Stimulated activated memory B cell treated with anti-CD40 and anti-IgM and Interleukin-4, amounts not matched to agents 10 μg/mL and 1 μg/mL and 100 μg/mL, for 72 hours (primary cell): ENCODE measurements around the gene CDC45.
"Not testable (repeated sequence)": the region's sequence is repeated elsewhere in the genome, so short reads cannot be mapped to it uniquely, and the experiment has no call there.

Experiments
- ATAC-seq: fragments of 150-1000 bp; cut with Tn5 transposase; 2 replicates; pipeline ENCODE4 v1.10.0; 2021
- H3K27ac Mint-ChIP-seq: one replicate; pipeline ENCODE4 v1.8.0; 2022; ENCODE audit warnings: mild to moderate bottlenecking, mixed read lengths
- H3K27me3 Mint-ChIP-seq: one replicate; pipeline ENCODE4 v1.8.0; 2022; ENCODE audit warnings: mixed read lengths
- H3K36me3 Mint-ChIP-seq: one replicate; pipeline ENCODE4 v1.8.0; 2022; ENCODE audit warnings: mixed read lengths
- H3K4me1 Mint-ChIP-seq: one replicate; pipeline ENCODE4 v1.8.0; 2022; ENCODE audit warnings: mixed read lengths
- H3K4me3 Mint-ChIP-seq: one replicate; pipeline ENCODE4 v1.8.0; 2022; ENCODE audit warnings: mild to moderate bottlenecking, moderate library complexity, mixed read lengths
- H3K9me3 Mint-ChIP-seq: one replicate; pipeline ENCODE4 v1.8.0; 2022; ENCODE audit warnings: mixed read lengths

CDC45 gene

DNA sequence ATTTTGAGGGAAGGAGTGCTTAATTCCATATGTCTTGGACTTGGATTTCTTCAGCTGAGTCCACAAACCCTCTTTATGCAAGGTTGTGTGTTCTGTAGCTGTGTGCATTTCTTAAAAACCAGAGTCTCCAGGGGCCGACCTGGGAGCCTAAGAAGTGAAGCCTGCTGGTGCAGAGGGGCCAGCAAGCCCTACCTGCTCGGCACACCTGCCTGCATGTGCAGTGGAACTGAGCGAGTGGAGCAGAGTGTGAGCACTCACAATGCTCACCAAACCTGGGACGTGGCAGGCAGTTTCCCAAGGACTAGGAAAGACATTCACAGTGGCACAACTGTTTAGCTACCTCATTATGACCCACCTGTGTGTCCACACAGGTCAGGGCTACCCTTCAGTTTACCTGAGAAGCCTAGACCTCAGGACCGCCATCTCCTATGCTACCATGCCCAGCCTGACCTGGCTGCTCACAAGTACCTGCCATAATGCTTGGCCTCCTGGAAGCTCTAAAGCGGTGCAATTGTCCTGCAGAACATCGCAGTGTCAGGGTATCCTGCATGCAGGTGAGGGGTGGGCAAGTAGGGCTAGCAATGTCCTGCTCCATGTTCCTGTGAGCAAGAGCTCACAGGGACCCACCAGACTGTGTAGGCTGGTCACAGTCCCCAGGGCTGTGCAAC is 36.0 kb upstream of the CDC45 start:
- peaks cover 53% of the 10 kb centered on the region for H3K4me1 Mint-ChIP-seq
- ATAC-seq = no peak
- peak overlapping the region; percentile 32 for H3K27ac Mint-ChIP-seq
- no peaks in the 10 kb centered on the region for H3K9me3 Mint-ChIP-seq
- no peaks in the 10 kb centered on the region for H3K27me3 Mint-ChIP-seq
- no peak overlapping the region for H3K4me3 Mint-ChIP-seq
- peaks cover 29% of the 10 kb centered on the region for H3K36me3 Mint-ChIP-seq

DNA sequence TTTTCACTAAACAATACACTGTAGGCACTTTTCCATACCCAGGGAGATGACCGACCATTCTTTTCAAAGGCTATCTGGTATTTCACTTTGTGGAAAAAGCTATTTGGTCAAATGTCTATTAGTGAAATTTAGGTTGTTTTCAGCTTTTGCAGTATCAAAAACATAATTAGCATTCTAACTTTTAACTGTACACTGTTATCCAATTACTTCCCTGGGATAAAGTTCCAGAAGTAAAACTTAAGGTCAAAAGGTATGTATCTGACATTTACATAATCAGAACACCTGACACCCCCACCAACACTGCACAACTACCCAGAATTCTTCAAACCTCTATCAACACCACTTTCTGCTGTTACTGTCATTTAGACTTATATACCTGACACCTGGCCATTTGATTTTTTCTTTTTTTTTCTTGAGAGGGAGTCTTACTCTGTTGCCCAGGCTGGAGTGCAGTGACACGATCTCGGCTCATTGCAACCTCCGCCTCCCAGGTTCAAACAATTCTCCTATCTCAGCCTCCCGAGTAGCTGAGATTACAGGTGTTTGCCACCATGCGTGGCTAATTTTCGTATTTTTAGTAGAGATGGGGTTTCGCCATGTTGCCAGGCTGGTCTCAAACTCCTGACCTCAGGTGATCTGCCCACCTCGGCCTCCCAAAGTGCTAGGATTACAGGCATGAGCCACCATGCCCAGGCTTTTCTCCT is 34.3 kb upstream of the CDC45 start:
- H3K4me3 Mint-ChIP-seq, H3K27ac Mint-ChIP-seq, ATAC-seq, H3K9me3 Mint-ChIP-seq, H3K27me3 Mint-ChIP-seq: not testable (repeated sequence)
- Mint-ChIP-seq H3K36me3 (peaks cover 29% of the 10 kb centered on the region), H3K4me1 (peaks cover 58% of the 10 kb centered on the region)

DNA sequence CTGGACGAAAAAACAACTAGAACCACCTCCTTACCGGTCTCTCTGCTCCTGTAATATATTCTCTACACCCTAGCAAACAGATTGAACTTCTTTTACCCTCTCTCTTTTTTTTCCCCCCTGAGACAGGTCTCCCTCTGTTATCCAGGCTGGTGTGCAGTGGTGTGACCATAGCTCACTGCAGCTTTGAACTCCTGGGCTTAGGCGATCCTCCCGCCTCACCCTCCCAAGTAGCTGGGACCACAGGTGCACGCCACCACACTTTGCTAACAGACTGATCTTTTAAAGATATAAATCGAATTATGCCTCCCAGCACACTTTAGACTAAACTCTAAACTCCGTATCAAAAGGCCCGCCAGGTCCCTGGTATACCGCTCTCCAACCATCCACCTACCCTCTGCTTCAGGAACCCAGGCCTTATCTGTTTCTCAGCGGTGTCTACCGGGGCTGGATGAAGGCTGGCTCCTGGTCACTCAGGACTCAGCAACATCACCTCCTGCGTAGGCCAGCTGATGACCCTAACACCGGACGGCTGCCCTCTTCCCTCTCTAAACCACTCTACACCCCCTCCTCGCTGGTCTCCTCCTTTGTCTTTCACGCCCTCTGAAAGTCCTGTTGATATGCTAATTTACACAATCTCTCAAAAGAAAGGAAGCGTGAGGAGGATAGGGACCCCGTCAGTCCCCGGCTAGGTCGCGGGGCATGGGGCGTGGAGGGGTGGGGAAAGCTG is 33.0 kb upstream of the CDC45 start:
- H3K27me3 Mint-ChIP-seq = no peaks in the 10 kb centered on the region
- no peaks in the 10 kb centered on the region for H3K9me3 Mint-ChIP-seq
- peak overlapping the region; percentile 84 for H3K4me3 Mint-ChIP-seq
- peaks cover 53% of the 10 kb centered on the region for H3K4me1 Mint-ChIP-seq
- H3K36me3 Mint-ChIP-seq = peaks cover 31% of the 10 kb centered on the region
- no peak for ATAC-seq
- peak overlapping the region; percentile 87 for H3K27ac Mint-ChIP-seq

DNA sequence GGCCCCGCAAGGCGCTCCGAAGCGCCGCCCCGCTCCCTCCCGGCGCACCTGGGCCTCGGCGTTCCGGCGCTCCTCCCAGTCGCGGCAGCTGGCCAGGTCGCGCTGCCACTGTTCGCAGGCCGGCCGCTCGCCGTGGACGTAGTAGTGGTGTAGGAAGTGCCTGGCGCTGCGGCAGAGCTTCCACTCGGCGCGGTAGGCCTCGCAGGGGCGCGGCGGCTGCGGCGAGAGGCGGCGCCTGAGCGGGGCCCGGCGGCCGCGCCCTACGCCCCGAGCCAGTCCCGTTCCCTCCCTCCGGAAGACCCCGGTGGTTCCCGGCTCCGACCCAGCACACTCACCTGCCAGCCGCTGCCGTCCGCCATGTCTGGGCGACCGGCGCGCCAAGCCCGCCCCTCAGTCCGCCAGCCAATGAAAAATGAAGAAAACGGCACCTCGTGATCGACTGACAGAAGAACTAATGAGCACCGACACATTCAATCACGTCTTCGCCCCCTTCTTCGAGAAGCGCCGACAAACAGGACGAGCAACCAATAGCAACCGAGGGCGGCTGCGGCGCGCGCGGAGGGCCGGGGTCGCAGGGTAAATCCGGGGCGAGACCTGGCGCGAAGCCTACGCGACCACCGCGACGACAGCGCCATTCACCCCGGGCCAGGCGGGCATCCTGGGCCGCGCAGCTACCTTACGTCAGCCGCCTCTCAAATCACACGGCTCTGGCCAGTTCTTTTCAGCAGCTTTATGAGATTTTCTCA is 32.2 kb upstream of the CDC45 start, which contains the start of gene C22orf39:
C22orf39 (minus strand) TSS at position 382 of the 746 bp plus-strand sequence; CDS start at position 359, 23 bp downstream.
- Mint-ChIP-seq H3K36me3 (peaks cover 32% of the 10 kb centered on the region), H3K4me1 (peaks cover 53% of the 10 kb centered on the region), H3K27me3 (no peaks in the 10 kb centered on the region), H3K9me3 (no peaks in the 10 kb centered on the region), H3K4me3 (peak within 1 kb of the TSS; percentile 84), H3K27ac (peak within 1 kb of the TSS; percentile 87)
- peak; percentile 94 for ATAC-seq

DNA sequence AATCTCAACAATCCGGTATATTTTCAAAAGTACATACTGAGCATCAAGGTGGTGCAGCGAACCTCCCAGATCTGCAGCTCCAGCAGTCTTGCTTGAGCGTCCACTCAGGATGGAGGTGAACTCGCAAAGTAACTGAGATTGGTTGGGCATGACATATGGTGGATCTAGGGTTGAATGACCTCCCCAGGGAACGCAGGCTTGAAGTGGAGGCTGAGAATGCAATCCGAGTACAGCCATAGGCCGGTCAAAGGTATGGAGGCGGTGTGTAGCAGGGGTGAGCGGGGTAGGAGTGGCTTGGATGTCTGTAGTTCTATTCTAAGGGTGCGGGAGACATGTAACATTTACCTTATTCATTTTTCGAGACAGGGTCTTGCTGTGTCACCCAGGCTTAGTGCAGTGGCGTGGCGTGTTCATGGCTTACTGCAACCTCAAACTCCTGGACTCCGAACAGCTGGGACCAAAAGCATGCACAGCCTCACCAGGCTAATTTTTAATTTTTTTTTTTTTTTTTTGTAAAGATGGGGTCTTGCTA is 31.6 kb upstream of the CDC45 start:
- Mint-ChIP-seq H3K4me3 (peak overlapping the region; percentile 84), H3K27ac (peak overlapping the region; percentile 87), H3K36me3 (peaks cover 37% of the 10 kb centered on the region), H3K27me3 (no peaks in the 10 kb centered on the region), H3K9me3 (no peaks in the 10 kb centered on the region), H3K4me1 (peaks cover 51% of the 10 kb centered on the region)
- peak; percentile 85 for ATAC-seq

DNA sequence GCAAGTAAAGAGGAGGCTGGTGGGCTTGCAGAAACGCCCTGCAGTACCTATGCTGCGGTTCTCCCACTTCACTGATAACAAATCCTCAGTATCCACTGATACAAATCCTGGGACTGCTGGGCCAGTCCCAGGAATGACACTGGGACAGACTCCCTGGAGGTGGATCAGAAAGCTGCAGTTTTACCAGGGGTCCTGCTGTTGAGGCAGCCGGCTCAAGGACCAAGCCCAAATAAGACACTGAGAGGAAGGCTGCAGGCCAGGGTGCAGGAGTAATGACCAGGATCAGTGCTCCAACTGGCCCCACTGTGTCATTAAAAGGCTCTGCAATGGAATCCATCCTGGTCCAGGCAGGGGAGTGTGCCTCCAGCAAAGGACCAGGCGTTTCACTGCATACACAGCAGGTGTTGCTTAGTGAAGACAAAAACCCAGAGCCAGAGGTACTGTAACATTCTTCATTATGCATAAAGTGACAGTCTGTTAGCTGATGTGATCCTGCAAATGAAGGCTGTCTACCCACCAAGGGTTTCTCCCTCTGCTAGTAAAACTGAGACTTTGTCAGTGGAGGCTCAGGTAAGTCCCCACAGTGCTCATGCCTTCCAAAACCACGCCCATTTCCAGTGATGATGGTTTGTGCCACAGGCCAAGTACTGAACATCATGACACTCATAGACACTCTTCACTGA is 30.8 kb upstream of the CDC45 start:
- Mint-ChIP-seq H3K9me3 (no peaks in the 10 kb centered on the region), H3K36me3 (peaks cover 37% of the 10 kb centered on the region), H3K4me1 (peaks cover 44% of the 10 kb centered on the region), H3K27ac (peak overlapping the region; percentile 87), H3K27me3 (no peaks in the 10 kb centered on the region), H3K4me3 (peak overlapping the region; percentile 42)
- ATAC-seq = peak; percentile 4

DNA sequence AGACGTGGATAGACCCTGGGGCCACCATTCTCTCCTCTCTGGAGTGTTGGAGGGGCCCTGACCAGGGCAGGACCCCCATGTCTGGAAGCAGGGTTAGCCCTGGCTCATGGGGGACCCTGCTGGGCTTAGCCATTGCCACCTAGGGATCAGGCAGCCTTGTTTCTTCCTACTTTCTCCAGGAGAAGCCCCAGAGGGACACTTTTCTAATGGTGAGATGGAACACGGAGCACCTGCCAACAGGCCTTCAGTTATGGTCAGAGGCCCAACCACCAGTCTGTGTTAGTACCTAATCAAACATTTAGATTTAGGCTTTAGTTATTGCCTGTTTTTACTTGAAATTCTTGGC is 30.3 kb upstream of the CDC45 start:
- Mint-ChIP-seq H3K27me3 (no peaks in the 10 kb centered on the region), H3K36me3 (peaks cover 37% of the 10 kb centered on the region), H3K4me3 (no peak overlapping the region), H3K4me1 (peaks cover 39% of the 10 kb centered on the region), H3K9me3 (no peaks in the 10 kb centered on the region), H3K27ac (no peak overlapping the region)
- ATAC-seq = no peak

DNA sequence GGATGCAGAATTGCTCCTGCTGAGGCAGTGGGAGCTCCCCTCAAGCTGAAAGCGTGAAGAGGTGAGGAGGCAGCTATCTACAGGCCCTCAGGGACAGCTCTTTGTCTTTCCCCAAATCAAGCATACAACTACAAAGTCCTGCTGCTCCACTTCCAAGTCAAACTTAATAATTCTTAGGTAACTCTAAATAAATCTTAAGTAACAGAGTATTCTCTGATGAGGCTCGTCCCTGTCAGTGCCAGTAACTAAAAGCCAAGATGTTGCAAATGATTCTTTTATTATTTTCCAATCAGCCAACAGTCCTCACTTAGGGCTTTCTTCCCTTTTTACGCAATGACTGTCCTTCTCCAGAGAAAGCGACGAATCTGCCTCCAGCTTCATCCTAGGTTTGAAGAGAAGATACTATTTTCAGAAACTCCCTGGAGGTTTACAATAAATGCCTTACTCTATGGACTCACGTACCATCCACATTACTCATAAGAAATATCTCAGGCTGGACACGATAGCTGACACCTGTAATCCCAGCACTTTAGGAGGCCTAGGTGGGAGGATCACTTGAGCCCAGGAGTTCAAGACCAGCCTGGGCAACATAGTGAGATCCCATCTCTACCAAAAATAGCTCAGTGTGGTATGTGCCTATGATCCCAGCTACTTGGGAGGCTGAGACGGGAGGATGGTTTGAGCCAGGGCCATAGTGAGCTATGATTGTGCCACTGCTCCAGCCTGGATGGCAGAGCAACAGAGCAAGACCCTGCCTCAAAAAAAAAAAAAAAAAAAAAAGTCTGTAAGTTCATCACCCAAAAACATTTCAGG is 29.2 kb upstream of the CDC45 start:
- no peak for ATAC-seq
- H3K4me1 Mint-ChIP-seq = peaks cover 29% of the 10 kb centered on the region
- peaks cover 44% of the 10 kb centered on the region for H3K36me3 Mint-ChIP-seq
- no peaks in the 10 kb centered on the region for H3K27me3 Mint-ChIP-seq
- H3K4me3 Mint-ChIP-seq = no peak overlapping the region
- no peak overlapping the region for H3K27ac Mint-ChIP-seq
- H3K9me3 Mint-ChIP-seq = no peaks in the 10 kb centered on the region

DNA sequence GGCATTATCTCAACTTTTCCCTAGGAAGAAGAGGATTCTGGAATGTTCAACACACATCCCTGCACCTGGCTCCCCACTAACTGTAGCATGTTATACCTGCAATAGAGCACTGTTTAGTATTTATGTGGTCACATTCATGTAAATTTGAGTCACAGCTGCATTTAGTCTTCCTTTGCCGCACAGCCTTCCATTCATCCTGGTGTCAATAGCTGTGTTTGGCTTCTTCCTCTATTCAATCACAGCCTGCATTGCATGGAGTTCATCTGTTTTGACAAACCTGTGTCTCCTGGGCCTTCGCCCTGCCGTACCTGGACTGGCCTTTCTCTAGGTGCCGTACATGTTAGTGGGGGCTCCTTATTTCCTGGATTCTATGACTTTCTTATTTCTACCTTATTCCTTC is 28.1 kb upstream of the CDC45 start:
- H3K4me1 Mint-ChIP-seq = peaks cover 21% of the 10 kb centered on the region
- ATAC-seq = no peak
- H3K27ac Mint-ChIP-seq = no peak overlapping the region
- no peak overlapping the region for H3K4me3 Mint-ChIP-seq
- H3K9me3 Mint-ChIP-seq = no peaks in the 10 kb centered on the region
- no peaks in the 10 kb centered on the region for H3K27me3 Mint-ChIP-seq
- peaks cover 48% of the 10 kb centered on the region for H3K36me3 Mint-ChIP-seq

DNA sequence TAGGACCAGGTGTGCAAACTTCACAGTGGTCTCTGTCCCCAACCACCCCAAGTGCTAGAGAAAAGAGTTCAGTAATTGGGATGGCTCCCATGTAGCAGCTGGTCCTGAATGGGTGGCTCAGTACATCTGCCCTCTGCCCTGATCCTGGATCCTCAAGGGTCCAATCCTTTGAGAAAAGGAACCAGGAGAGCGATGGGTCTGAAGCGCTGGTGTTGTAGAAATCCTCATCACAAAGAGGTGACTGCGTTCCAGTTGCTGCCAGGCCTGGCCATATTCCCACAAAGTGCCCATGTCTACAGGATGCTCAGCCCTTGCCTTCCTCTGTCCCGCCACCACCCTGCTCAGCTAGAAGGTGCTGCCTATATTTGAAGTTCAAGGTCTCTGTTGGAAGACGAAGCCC is 26.0 kb upstream of the CDC45 start:
- H3K27ac Mint-ChIP-seq = no peak overlapping the region
- no peaks in the 10 kb centered on the region for H3K9me3 Mint-ChIP-seq
- H3K27me3 Mint-ChIP-seq = no peaks in the 10 kb centered on the region
- no peak overlapping the region for H3K4me3 Mint-ChIP-seq
- H3K4me1 Mint-ChIP-seq = peaks cover 6% of the 10 kb centered on the region
- peaks cover 58% of the 10 kb centered on the region for H3K36me3 Mint-ChIP-seq
- no peak for ATAC-seq

DNA sequence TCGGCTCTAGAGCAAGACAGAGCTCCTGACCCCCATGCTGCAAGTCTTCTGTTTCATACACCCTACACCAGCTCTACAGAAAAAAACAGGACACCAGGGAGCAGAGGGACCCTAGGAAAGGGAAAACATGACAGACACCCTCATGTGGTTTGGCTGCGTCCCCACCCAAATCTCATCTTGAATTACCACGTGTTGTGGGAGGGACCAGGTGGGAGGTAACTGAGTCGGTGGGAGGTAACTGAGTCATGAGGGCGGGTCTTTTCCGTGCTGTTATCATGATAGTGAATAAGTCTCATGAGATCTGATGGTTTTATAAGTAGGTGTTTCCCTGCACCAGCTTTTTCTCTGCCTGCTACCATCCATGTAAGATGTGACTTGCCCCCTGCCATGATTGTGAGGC is 25.6 kb upstream of the CDC45 start:
- H3K9me3 Mint-ChIP-seq = no peaks in the 10 kb centered on the region
- H3K27ac Mint-ChIP-seq = no peak overlapping the region
- no peak for ATAC-seq
- H3K27me3 Mint-ChIP-seq = no peaks in the 10 kb centered on the region
- H3K4me3 Mint-ChIP-seq = no peak overlapping the region
- H3K4me1 Mint-ChIP-seq = peaks cover 5% of the 10 kb centered on the region
- H3K36me3 Mint-ChIP-seq = peaks cover 58% of the 10 kb centered on the region

DNA sequence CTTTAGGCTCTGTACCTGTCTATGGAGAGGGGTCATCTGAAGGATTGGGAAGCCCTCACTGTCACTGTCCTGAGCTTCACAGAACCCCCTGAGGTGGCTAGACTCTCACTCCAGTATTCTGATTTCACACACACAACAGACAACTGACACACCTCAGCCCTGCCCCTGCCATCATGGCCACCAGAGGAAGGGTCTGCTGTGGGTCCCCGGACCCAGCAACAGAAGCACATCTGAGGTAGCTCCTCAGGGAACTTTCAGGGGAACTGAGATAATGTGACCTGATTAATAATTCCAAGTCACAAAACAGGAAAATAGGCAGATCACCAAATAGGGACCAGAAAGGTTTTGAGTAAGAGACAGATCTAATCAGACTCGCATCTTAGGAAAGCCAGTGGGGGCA is 24.7 kb upstream of the CDC45 start:
- Mint-ChIP-seq H3K27ac (peak overlapping the region; percentile 9), H3K36me3 (peaks cover 58% of the 10 kb centered on the region), H3K27me3 (no peaks in the 10 kb centered on the region)

DNA sequence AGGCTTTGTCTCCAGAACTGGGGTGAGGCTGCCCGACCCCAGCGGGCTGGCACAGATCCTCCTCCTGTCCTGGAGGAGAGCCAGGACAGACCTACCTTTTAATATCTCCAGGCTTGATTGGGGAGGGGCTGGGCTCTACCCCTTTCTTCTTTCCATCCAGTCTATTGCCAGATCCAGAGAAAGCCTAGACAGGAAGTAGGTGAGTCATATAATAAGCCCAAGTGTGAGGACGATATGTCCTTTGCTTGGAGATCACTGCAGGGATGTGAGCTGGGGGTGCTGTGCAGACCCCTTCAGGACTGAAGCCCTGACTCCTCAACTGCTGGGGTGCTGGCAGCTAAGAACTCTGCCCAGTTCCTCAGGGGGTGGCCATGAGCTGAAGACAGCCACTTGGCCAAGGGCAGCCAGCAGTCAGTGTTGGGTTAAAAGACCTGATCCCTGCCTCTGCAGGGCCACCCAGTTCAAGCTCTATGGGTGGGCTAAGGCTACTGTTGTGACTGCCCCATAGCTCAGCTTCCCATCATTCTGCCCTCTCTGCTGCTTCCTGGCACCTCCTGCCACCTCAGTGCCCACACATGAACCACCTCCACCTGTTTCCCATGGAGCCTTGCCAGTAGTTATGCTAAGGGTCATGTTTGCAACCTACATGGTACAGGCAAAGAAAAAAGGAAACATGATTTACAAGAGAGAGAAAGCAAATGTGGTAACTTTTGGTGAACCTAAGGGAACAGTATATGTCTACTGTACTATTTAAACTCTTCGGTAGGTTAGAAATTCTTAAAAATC is 23.9 kb upstream of the CDC45 start:
- no peaks in the 10 kb centered on the region for H3K9me3 Mint-ChIP-seq
- no peaks in the 10 kb centered on the region for H3K27me3 Mint-ChIP-seq
- H3K27ac Mint-ChIP-seq = peak overlapping the region; percentile 9
- H3K36me3 Mint-ChIP-seq = peaks cover 58% of the 10 kb centered on the region
- no peak for ATAC-seq
- no peak overlapping the region for H3K4me3 Mint-ChIP-seq
- no peaks in the 10 kb centered on the region for H3K4me1 Mint-ChIP-seq

More for the DNA sequence above, 24.7 kb upstream of the CDC45 start:
- ATAC-seq = no peak
- H3K9me3 Mint-ChIP-seq = no peaks in the 10 kb centered on the region
- H3K4me1 Mint-ChIP-seq = no peaks in the 10 kb centered on the region
- H3K4me3 Mint-ChIP-seq = no peak overlapping the region
